HEK293 (cell line): ENCODE results near the gene CAPZB.
A peak's percentile ranks its signal among the peaks of the same experiment; 100 is the strongest.

Experiments
- CTCF ChIA-PET: fragments of 350-600 bp; formaldehyde crosslinking; extraction: SDS; loops from one replicate; lab custom pipeline; 2021; ENCODE audit warnings: antibody characterized with exemption; lab: Yijun Ruan, JAX
- POLR2A ChIA-PET: fragments of 300-600 bp; formaldehyde crosslinking; extraction: SDS; loops from one replicate; lab custom pipeline; 2020; ENCODE audit warnings: antibody characterized with exemption, inconsistent platforms; lab: Yijun Ruan, JAX
- H3K27ac ChIP-seq: fragments of 200-500 bp; sonication (Bioruptor generic); 2 replicates; pipeline ENCODE4 v1.5.1; 2014; ENCODE audit warnings: low read depth, low read length, control low read depth, inconsistent platforms; ENCODE audit errors: extremely low read depth
- H3K36me3 ChIP-seq, 2 experiments: fragments of 200-500 bp in 1 of 2; sonication (Bioruptor generic) in 1 of 2; 1 replicate in 1 of 2; 2 replicates in 1 of 2; pipeline ENCODE4 v1.5.1; 2014 to 2017; ENCODE audit warnings: inconsistent platforms in 2 of 2, low read length in 2 of 2; ENCODE audit not compliant: control insufficient read depth in 2 of 2, insufficient read depth in 1 of 2
- H3K4me1 ChIP-seq: fragments of 200-500 bp; sonication (Bioruptor generic); 2 replicates; pipeline ENCODE4 v1.5.1; 2014; ENCODE audit warnings: mild to moderate bottlenecking, low read length, inconsistent platforms; ENCODE audit not compliant: control insufficient read depth, insufficient read depth
- H3K4me3 ChIP-seq: 2 replicates; pipeline ENCODE4 v1.5.1; 2011; ENCODE audit warnings: low read depth, mild to moderate bottlenecking, control low read depth, low read length, moderate library complexity
- H3K9me3 ChIP-seq: fragments of 200-500 bp; sonication (Bioruptor generic); 2 replicates; pipeline ENCODE4 v1.5.1; 2014; ENCODE audit warnings: low read depth, low read length, inconsistent platforms; ENCODE audit not compliant: control insufficient read depth, insufficient read depth
- GLIS2 ChIP-seq: fragments of 450-650 bp; formaldehyde crosslinking; IDR thresholded peaks from 2 replicates; pipeline ENCODE4 v1.5.1; 2016; ENCODE audit warnings: missing biosample characterization, missing genetic modification characterization
- HOXD13 ChIP-seq: sonication (generic); formaldehyde crosslinking; IDR thresholded peaks from 2 replicates; pipeline ENCODE4 v1.8.0; 2022; ENCODE audit warnings: missing genetic modification reagents, borderline replicate concordance
- PRDM1 ChIP-seq: fragments of 450-650 bp; formaldehyde crosslinking; IDR thresholded peaks from 2 replicates; pipeline ENCODE4; 2016; ENCODE audit warnings: missing biosample characterization, missing genetic modification characterization
- REPIN1 ChIP-seq: fragments of 450-650 bp; formaldehyde crosslinking; IDR thresholded peaks from 2 replicates; pipeline ENCODE4 v1.5.1; 2017; ENCODE audit warnings: missing biosample characterization, missing genetic modification characterization, low read depth
- SALL2 ChIP-seq: fragments of 450-650 bp; formaldehyde crosslinking; IDR thresholded peaks from 2 replicates; pipeline ENCODE4 v1.5.0; 2017; ENCODE audit warnings: missing biosample characterization, mild to moderate bottlenecking, missing genetic modification characterization, borderline replicate concordance
- YY2 ChIP-seq: fragments of 450-650 bp; formaldehyde crosslinking; IDR thresholded peaks from 2 replicates; pipeline ENCODE4 v1.5.1; 2016; ENCODE audit warnings: missing biosample characterization, missing genetic modification characterization
- ZBTB26 ChIP-seq: fragments of 450-650 bp; formaldehyde crosslinking; optimal IDR thresholded peaks from 2 replicates; pipeline ENCODE3; 2016; ENCODE audit warnings: missing biosample characterization, mild to moderate bottlenecking, missing genetic modification characterization
- ZBTB48 ChIP-seq: fragments of 450-650 bp; formaldehyde crosslinking; IDR thresholded peaks from 2 replicates; pipeline ENCODE4 v1.5.1; 2016; ENCODE audit warnings: missing biosample characterization, missing genetic modification characterization
- ZBTB6 ChIP-seq: fragments of 450-650 bp; formaldehyde crosslinking; IDR thresholded peaks from 2 replicates; pipeline ENCODE4 v1.5.1; 2017; ENCODE audit warnings: missing biosample characterization, missing genetic modification characterization
- ZBTB7A ChIP-seq: fragments of 450-650 bp; formaldehyde crosslinking; IDR thresholded peaks from 2 replicates; pipeline ENCODE4 v1.5.1; 2016; ENCODE audit warnings: low read depth, missing biosample characterization, missing genetic modification characterization
- ZBTB8A ChIP-seq: fragments of 450-650 bp; formaldehyde crosslinking; IDR thresholded peaks from 2 replicates; pipeline ENCODE4 v1.5.1; 2016; ENCODE audit warnings: missing biosample characterization, missing genetic modification characterization
- ZNF2 ChIP-seq: fragments of 450-650 bp; formaldehyde crosslinking; IDR thresholded peaks from 2 replicates; pipeline ENCODE4 v1.5.1; 2016; ENCODE audit warnings: missing biosample characterization, missing genetic modification characterization
- ZNF202 ChIP-seq: fragments of 450-650 bp; formaldehyde crosslinking; IDR thresholded peaks from 2 replicates; pipeline ENCODE4 v1.5.1; 2016; ENCODE audit warnings: missing biosample characterization, missing genetic modification characterization, borderline replicate concordance
- ZNF239 ChIP-seq: fragments of 450-650 bp; formaldehyde crosslinking; IDR thresholded peaks from 2 replicates; pipeline ENCODE4 v1.5.1; 2016; ENCODE audit warnings: missing biosample characterization, missing genetic modification characterization
- ZNF274 ChIP-seq, 2 experiments: fragments of 200-500 bp in 1 of 2; fragments of 450-650 bp in 1 of 2; sonication (Bioruptor generic) in 1 of 2; formaldehyde crosslinking in 1 of 2; IDR thresholded peaks; 2 replicates each; pipeline versions ENCODE4 v1.5.1 to v1.6.1; 2014 to 2016; ENCODE audit warnings: borderline replicate concordance in 1 of 2, inconsistent platforms in 1 of 2, low read length in 1 of 2, missing biosample characterization in 1 of 2, missing genetic modification characterization in 1 of 2
- ZNF280D ChIP-seq: fragments of 450-650 bp; formaldehyde crosslinking; IDR thresholded peaks from 2 replicates; pipeline ENCODE4 v1.5.1; 2016; ENCODE audit warnings: missing biosample characterization, missing genetic modification characterization
- ZNF292 ChIP-seq: fragments of 450-650 bp; formaldehyde crosslinking; IDR thresholded peaks from 2 replicates; pipeline ENCODE4 v1.5.1; 2016; ENCODE audit warnings: low read depth, missing biosample characterization, missing genetic modification characterization, borderline replicate concordance
- ZNF302 ChIP-seq: fragments of 450-650 bp; formaldehyde crosslinking; IDR thresholded peaks from 2 replicates; pipeline ENCODE4 v1.5.1; 2016; ENCODE audit warnings: missing biosample characterization, missing genetic modification characterization, low read depth
- ZNF391 ChIP-seq: fragments of 450-650 bp; formaldehyde crosslinking; IDR thresholded peaks from 2 replicates; pipeline ENCODE4 v1.5.1; 2016; ENCODE audit warnings: low read depth, missing biosample characterization, missing genetic modification characterization, borderline replicate concordance
- ZNF501 ChIP-seq: fragments of 450-650 bp; formaldehyde crosslinking; IDR thresholded peaks from 2 replicates; pipeline ENCODE4 v1.5.1; 2016; ENCODE audit warnings: missing biosample characterization, missing genetic modification characterization
- ZNF521 ChIP-seq: fragments of 450-650 bp; formaldehyde crosslinking; IDR thresholded peaks from 2 replicates; pipeline ENCODE4 v1.5.1; 2017; ENCODE audit warnings: missing biosample characterization, mild to moderate bottlenecking, missing genetic modification characterization
- ZNF548 ChIP-seq: fragments of 450-650 bp; formaldehyde crosslinking; IDR thresholded peaks from 2 replicates; pipeline ENCODE4 v1.5.1; 2016; ENCODE audit warnings: missing biosample characterization, missing genetic modification characterization
- ZNF558 ChIP-seq: fragments of 450-650 bp; formaldehyde crosslinking; IDR thresholded peaks from 2 replicates; pipeline ENCODE4 v1.5.1; 2016; ENCODE audit warnings: missing biosample characterization, missing genetic modification characterization
- ZNF600 ChIP-seq: fragments of 450-650 bp; formaldehyde crosslinking; IDR thresholded peaks from 2 replicates; pipeline ENCODE4 v1.5.1; 2016; ENCODE audit warnings: missing biosample characterization, missing genetic modification characterization
- ZNF660 ChIP-seq: fragments of 450-650 bp; IDR thresholded peaks from 2 replicates; pipeline ENCODE4 v1.5.1; 2018; ENCODE audit warnings: missing biosample characterization, mild to moderate bottlenecking, missing genetic modification characterization
- ZNF747 ChIP-seq: fragments of 450-650 bp; formaldehyde crosslinking; IDR thresholded peaks from 2 replicates; pipeline ENCODE4 v1.5.1; 2016; ENCODE audit warnings: missing biosample characterization, missing genetic modification characterization
- ZSCAN16 ChIP-seq: fragments of 450-650 bp; formaldehyde crosslinking; IDR thresholded peaks from 2 replicates; pipeline ENCODE4 v1.5.1; 2016; ENCODE audit warnings: missing biosample characterization, missing genetic modification characterization
- ZSCAN4 ChIP-seq: fragments of 450-650 bp; formaldehyde crosslinking; IDR thresholded peaks from 2 replicates; pipeline ENCODE4 v1.5.1; 2017; ENCODE audit warnings: missing biosample characterization, missing genetic modification characterization

The CAPZB gene

GRCh38 chr1:19467199-19468187, 17.8 kb downstream of the CAPZB start:
- ChIA-PET CTCF (interaction anchor here (0.6 to 1.5 kb wide), 3 partner anchors 11 to 242 kb away, joined by 3 to 4 read pairs (median 4); no protein-coding TSS in a partner anchor), POLR2A (interaction anchor here (1.1 kb wide), 1 partner anchor 10 kb away, joined by 4 read pairs; no protein-coding TSS in a partner anchor)
- Histone ChIP-seq H3K36me3 (peaks cover 0 to 19% of the 10 kb centered on the region in 2 experiments; a peak in 1 of 3 replicates), H3K27ac (no peak overlapping the region), H3K4me3 (no peak overlapping the region), H3K9me3 (no peaks in the 10 kb centered on the region), H3K4me1 (peaks cover 13% of the 10 kb centered on the region)
- no peak for TF ChIP-seq ZNF292
- TF ChIP-seq ZSCAN16 (tag by site-specific recombination), result no peak
- TF ChIP-seq ZNF202, result no peak
- TF ChIP-seq GLIS2, result no peak
- no peak for TF ChIP-seq ZNF239
- TF ChIP-seq ZBTB8A (tag by site-specific recombination), result 0 out of 2 replicates have a peak, but pooled peaks have one; percentile 22
- TF ChIP-seq ZBTB7A (tag by site-specific recombination), result no peak
- TF ChIP-seq ZNF391 (tag by site-specific recombination), result no peak
- no peak for TF ChIP-seq ZNF302 (tag by site-specific recombination)
- TF ChIP-seq ZNF280D (tag by site-specific recombination), result no peak
- TF ChIP-seq ZNF501 (tag by site-specific recombination), result no peak
- TF ChIP-seq ZBTB6, result peak; percentile 87; the same call in 1 of the 2 replicates
- TF ChIP-seq ZNF274 (IDR thresholded peaks at IDR 0.05; ENCODE audit: low read length), result no peak
- no peak for TF ChIP-seq ZNF274 (tag by site-specific recombination; IDR thresholded peaks at IDR 0.05; ENCODE audit: borderline replicate concordance)

GRCh38 chr1:19466112-19466561, 19.2 kb downstream of the CAPZB start:
- H3K27ac ChIP-seq, result no peak overlapping the region
- ChIA-PET POLR2A (interaction anchor here (0.9 kb wide), 1 partner anchor 17 kb away, joined by 3 read pairs; no protein-coding TSS in a partner anchor), CTCF (interaction anchor here (0.6 to 1.2 kb wide), 4 partner anchors 20 to 26 kb away, joined by 3 to 4 read pairs (median 4); no protein-coding TSS in a partner anchor)
- peaks cover 0 to 11% of the 10 kb centered on the region in 2 experiments; a peak in 1 of 3 replicates for H3K36me3 ChIP-seq
- H3K4me1 ChIP-seq, result peaks cover 13% of the 10 kb centered on the region
- H3K9me3 ChIP-seq, result no peaks in the 10 kb centered on the region
- H3K4me3 ChIP-seq, result no peak overlapping the region
- no peak for TF ChIP-seq ZNF660
- no peak for TF ChIP-seq ZBTB48 (tag by site-specific recombination)
- TF ChIP-seq ZNF2, result no peak
- no peak for TF ChIP-seq ZNF600 (tag by site-specific recombination)
- TF ChIP-seq ZNF747 (tag by site-specific recombination), result no peak
- no peak for TF ChIP-seq SALL2 (tag by site-specific recombination)
- no peak for TF ChIP-seq ZNF548 (tag by site-specific recombination)
- TF ChIP-seq YY2 (tag by site-specific recombination), result no peak
- no peak for TF ChIP-seq HOXD13
- no peak for TF ChIP-seq REPIN1
- no peak for TF ChIP-seq ZSCAN4 (tag by site-specific recombination)
- no peak for TF ChIP-seq PRDM1
- no peak for TF ChIP-seq ZBTB8A (tag by site-specific recombination)
- TF ChIP-seq ZBTB26 (tag by site-specific recombination), result no peak
- TF ChIP-seq ZNF558, result no peak
- no peak for TF ChIP-seq ZNF521 (tag by site-specific recombination)
